Measurements from ENCODE around the gene ALOXE3. TPM values are rescaled to one million over a fixed set of nuclear protein-coding genes. Genes with fewer than 3 reads are reported as not detected.

ALOXE3 gene
- total RNA-seq, 1 donor: not detected

DNA sequence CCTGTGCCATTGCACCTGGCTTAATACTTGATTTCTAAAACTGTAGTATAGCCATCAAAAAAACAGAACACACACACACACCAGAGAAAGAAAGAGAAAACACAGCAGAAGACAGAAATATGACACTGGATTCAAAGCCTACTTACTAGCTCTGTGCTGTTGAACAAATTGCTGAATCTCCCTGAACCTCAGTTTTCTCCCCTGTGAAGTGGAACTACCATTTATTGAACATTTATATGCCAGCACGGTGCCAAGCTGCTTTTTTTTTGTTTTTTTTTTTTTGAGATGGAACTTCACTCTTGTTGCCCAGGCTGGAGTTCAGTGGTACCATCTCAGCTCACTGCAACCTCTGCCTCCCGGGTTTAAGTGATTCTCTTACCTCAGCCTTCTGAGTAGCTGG lies 17.6 kb downstream of the ALOXE3 start:
- DNase-seq (ENCODE audit: low read depth): no peak
- no peak for TF ChIP-seq CTCF (IDR thresholded peaks at IDR 0.05; ENCODE audit: insufficient read depth, low read depth, low read length)
- H3K4me3 ChIP-seq (ENCODE audit: low read depth, low read length): no peak overlapping the region

- no peak for DNase-seq (ENCODE audit: low read depth)
- no peak for TF ChIP-seq CTCF (IDR thresholded peaks at IDR 0.05; ENCODE audit: insufficient read depth, low read depth, low read length)
- H3K4me3 ChIP-seq (ENCODE audit: low read depth, low read length): no peak overlapping the region
These were observed 18.2 kb downstream of the ALOXE3 start for GRCh38 chr17:8100111-8100510.

GRCh38 chr17:8096541-8096940 lies 21.8 kb downstream of the ALOXE3 start:
- no peak overlapping the region for H3K4me3 ChIP-seq (ENCODE audit: low read depth, low read length)
- no peak for TF ChIP-seq CTCF (IDR thresholded peaks at IDR 0.05; ENCODE audit: insufficient read depth, low read depth, low read length)
- DNase-seq (ENCODE audit: low read depth): no peak

- H3K4me3 ChIP-seq (ENCODE audit: low read depth, low read length): no peak overlapping the region
- TF ChIP-seq CTCF (IDR thresholded peaks at IDR 0.05; ENCODE audit: insufficient read depth, low read depth, low read length): no peak
- DNase-seq (ENCODE audit: low read depth): no peak
These were observed 23.0 kb downstream of the ALOXE3 start for GRCh38 chr17:8095361-8095760.

DNA sequence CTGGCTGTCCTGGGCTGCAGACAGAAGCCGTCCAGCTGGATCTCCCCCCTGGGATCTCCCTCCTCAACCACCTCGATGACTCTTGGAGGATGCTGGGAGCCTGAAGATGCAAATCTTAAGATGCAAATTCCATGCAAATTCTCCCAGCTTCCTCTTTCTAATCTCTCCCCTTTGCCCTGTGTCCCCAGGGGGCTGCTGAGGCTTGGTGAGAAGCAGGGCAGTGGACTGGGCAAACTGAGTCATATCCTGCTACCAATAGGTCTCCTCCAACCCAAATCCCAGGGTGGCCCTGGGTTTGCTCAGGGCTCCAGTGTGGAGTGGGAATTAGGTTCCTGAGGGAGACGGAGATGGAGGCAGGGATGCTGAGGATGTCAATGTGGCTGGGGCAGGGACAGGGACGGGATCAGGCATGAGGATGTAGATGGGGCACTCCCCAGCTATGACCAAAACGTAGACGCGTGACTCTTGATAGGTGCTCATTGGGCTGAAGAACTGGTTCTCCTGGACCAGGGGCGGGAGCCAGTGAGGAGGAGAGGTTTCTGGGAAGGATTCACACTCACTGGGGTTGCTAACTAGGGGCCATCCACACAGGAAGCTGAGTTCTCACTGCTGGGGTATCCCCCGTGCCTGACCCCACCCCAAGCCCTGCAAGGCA lies 27.2 kb downstream of the ALOXE3 start:
- TF ChIP-seq CTCF (IDR thresholded peaks at IDR 0.05; ENCODE audit: insufficient read depth, low read depth, low read length): no peak
- H3K4me3 ChIP-seq (ENCODE audit: low read depth, low read length): no peak overlapping the region
- DNase-seq (ENCODE audit: low read depth): no peak

- H3K4me3 ChIP-seq (ENCODE audit: low read depth, low read length): no peak overlapping the region
- DNase-seq (ENCODE audit: low read depth): no peak
- no peak for TF ChIP-seq CTCF (IDR thresholded peaks at IDR 0.05; ENCODE audit: insufficient read depth, low read depth, low read length)
These were observed 28.6 kb downstream of the ALOXE3 start for GRCh38 chr17:8089728-8090127.

DNA sequence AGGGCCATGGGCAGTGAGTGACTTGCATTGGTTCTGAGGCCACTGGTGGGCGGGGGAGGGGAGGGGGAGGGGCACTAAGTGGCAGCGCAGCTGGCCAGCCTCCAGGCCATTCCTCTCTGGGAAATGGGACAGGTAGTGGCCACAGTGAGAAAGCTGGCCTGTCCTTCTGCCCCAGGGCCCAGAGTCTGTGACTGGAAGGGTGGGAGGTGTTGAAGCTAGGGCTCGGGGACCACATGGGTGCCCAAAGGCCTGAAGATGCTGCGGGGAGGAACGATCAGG lies 30.4 kb downstream of the ALOXE3 start:
- DNase-seq (ENCODE audit: low read depth): no peak
- no peak for TF ChIP-seq CTCF (IDR thresholded peaks at IDR 0.05; ENCODE audit: insufficient read depth, low read depth, low read length)
- H3K4me3 ChIP-seq (ENCODE audit: low read depth, low read length): no peak overlapping the region
